Subcutaneous abdominal adipose tissue (tissue), 5 donors: ENCODE data around the gene VWA7.
A peak's percentile ranks its signal among the peaks of the same experiment; 100 is the strongest.

Experiments
- H3K27ac ChIP-seq: one replicate; pipeline ENCODE4 v1.7.0; 2013; ENCODE audit warnings: low read depth, mild to moderate bottlenecking, inconsistent platforms, low read length, moderate library complexity
- H3K27me3 ChIP-seq, 5 donors: one replicate each; pipeline ENCODE4 v1.7.0; 2013; ENCODE audit warnings: low read length in 5 of 5, inconsistent platforms in 1 of 5; ENCODE audit not compliant: control insufficient read depth in 5 of 5, insufficient read depth in 4 of 5
- H3K36me3 ChIP-seq, 5 donors: one replicate each; pipeline ENCODE4 v1.7.0; 2013; ENCODE audit warnings: low read length in 5 of 5; ENCODE audit not compliant: control insufficient read depth in 5 of 5, insufficient read depth in 5 of 5
- H3K4me1 ChIP-seq, 5 donors: one replicate each; pipeline ENCODE4 v1.7.0; 2013; ENCODE audit warnings: low read length in 5 of 5, mild to moderate bottlenecking in 3 of 5, moderate library complexity in 1 of 5; ENCODE audit not compliant: control insufficient read depth in 5 of 5, insufficient read depth in 5 of 5
- H3K4me3 ChIP-seq, 5 donors: one replicate each; pipeline ENCODE4 v1.7.0; 2013; ENCODE audit warnings: low read length in 5 of 5, low read depth in 1 of 5
- H3K9ac ChIP-seq, 5 donors: one replicate each; pipeline ENCODE4 v1.7.0; 2013; ENCODE audit warnings: low read length in 5 of 5, mild to moderate bottlenecking in 4 of 5, moderate library complexity in 3 of 5
- H3K9me3 ChIP-seq, 5 donors: one replicate each; pipeline ENCODE4 v1.7.0; 2013; ENCODE audit warnings: low read length in 5 of 5; ENCODE audit not compliant: control insufficient read depth in 5 of 5
- donor health status: healthy.
- donor health status: healthy.
- donor health status: healthy.
- donor health status: healthy.
- donor health status: healthy.

The VWA7 gene

DNA sequence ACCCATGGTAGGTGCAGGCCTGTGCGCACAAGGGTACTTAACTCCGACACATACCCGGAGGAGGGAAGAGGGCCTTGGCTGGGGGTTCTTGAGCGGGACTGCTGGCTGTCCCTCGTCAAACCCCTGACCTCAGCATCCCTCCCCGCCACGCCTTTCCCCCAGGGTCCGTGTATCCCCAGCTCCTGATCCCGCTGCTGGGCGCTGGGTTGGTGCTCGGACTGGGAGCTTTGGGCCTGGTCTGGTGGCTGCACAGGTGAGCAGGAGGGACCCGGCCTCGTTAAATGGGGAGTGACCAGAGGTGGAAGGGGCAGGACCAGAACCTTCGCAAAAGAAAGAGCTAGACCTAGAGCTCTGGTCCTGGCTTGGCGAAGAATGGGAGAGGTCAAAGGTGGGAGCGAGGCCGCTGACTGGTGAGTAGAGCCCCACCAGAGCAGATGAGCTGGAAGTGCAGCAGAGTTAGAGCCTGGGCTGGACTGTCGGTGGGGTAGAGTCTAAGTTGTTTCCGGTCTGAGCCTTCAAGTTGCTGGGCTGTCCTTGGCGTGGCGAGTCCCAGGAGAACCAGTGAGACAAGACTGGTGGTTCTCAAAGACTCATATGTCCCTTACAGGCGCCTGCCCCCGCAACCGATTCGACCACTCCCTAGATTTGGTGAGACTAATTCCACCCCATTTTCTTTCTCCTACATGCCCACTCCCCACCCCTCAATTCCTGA, 53.0 kb downstream of the VWA7 start:
- H3K27ac ChIP-seq = peak overlapping the region; percentile 10
- no peak overlapping the region for H3K9ac ChIP-seq

DNA sequence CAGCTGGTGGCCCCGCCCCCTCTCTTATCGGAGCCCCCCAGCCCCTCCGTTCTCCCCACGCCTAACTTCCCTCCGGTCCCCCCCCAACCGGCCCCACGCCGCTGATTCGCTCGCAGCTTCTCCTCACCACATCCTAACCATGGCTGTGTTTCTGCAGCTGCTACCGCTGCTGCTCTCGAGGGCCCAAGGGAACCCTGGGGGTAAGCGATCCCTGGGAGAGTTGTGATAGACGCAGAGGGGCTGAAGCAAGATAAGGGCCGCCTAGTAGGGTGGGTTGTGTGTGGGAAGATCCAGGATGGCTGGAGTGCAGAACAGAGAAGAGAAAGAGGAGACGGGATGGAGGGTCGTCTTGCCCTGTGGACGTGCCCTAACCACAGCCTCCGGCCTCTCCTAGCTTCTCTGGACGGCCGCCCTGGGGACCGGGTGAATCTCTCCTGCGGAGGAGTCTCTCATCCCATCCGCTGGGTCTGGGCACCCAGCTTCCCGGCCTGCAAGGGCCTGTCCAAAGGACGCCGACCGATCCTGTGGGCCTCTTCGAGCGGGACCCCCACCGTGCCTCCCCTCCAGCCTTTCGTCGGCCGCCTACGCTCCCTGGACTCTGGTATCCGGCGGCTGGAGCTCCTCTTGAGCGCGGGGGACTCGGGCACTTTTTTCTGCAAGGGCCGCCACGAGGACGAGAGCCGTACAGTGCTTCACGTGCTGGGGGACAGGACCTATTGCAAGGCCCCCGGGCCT, 53.7 kb downstream of the VWA7 start, which contains the start of gene MPIG6B:
MPIG6B (plus strand) TSS at position 129 of the 735 bp plus-strand sequence; CDS start at position 140, 11 bp downstream.
- no peaks in the 10 kb centered on the region for H3K27me3 ChIP-seq
- H3K4me3 ChIP-seq = no peak within 1 kb of the TSS
- peaks cover 13 to 35% (median 26%) of the 10 kb centered on the region in 5 donors for H3K36me3 ChIP-seq
- H3K9me3 ChIP-seq = no peaks in the 10 kb centered on the region
- H3K4me1 ChIP-seq = peaks cover 1 to 29% (median 25%) of the 10 kb centered on the region in 5 donors
- H3K9ac ChIP-seq = no peak within 1 kb of the TSS
- H3K27ac ChIP-seq = no peak within 1 kb of the TSS

More for the DNA sequence above, 53.0 kb downstream of the VWA7 start:
- Histone ChIP-seq H3K36me3 (peaks cover 13 to 35% (median 26%) of the 10 kb centered on the region in 5 donors), H3K4me1 (peaks cover 3 to 36% (median 32%) of the 10 kb centered on the region in 5 donors), H3K4me3 (no peak overlapping the region), H3K9me3 (no peaks in the 10 kb centered on the region), H3K27me3 (no peaks in the 10 kb centered on the region)

DNA sequence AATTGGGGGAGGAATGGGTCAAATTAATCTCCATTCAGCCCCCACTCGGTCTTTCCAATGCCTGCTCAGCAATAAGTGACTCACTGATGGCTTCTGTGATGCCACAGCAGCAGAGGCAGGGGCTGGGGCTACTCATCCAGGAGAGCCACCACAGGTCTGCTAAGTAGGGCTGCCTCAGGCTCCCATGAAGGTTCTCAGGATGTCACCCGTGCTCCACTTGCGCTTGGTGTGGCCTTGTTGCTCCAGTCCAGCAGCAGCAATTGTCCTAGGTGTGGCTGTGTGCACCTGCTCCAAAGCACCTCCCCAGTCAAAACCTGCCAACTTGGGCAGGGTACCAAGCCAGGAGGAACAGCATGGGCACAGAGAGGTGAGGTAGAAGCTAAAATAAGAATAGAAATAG, 55.0 kb downstream of the VWA7 start:
- peaks cover 0 to 16% (median 12%) of the 10 kb centered on the region in 5 donors for H3K4me1 ChIP-seq
- H3K27ac ChIP-seq = no peak overlapping the region
- H3K36me3 ChIP-seq = peaks cover 13 to 25% (median 18%) of the 10 kb centered on the region in 5 donors
- H3K9ac ChIP-seq = no peak overlapping the region
- no peaks in the 10 kb centered on the region for H3K9me3 ChIP-seq
- H3K27me3 ChIP-seq = no peaks in the 10 kb centered on the region
- H3K4me3 ChIP-seq = no peak overlapping the region

DNA sequence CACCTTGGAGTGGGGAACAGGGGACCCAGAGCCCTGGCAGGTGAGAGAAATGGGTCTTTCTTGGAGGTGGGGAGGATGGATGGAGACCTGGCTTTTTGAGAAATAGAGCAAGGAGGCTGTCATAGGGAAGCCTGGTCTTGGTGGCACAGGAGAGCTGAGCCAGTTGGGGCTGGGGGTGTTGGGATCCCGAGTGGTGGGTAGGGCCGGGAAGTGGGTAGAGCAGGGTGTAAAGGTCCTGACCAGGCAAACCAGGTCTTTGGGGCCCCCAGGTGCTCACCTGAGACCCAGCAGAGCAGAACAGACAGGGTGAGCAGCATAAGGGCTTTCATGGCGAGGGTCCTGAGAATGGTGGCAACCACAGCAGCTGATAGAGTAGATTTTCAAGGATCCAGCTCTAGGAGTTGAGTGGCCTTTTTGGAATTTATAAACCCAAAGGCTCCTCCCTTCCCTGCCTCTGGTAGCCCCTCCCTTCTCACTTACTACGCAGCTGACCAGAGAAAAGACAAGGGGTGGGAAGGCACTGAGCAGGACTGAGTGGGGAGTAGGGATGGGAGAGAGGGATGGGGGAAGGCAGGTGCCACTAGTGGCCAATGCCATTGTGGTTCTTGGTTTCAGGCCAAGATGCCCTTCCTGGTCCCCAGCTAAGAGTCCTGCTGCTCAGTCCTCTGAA, 55.6 kb downstream of the VWA7 start, which contains the start of gene LY6G6C:
LY6G6C (minus strand) TSS at position 396 of the 670 bp plus-strand sequence; CDS start at position 329, 67 bp downstream.
- H3K36me3 ChIP-seq = peaks cover 8 to 18% (median 11%) of the 10 kb centered on the region in 5 donors
- peaks cover 0 to 9% (median 5%) of the 10 kb centered on the region in 5 donors for H3K4me1 ChIP-seq
- no peak within 1 kb of the TSS for H3K4me3 ChIP-seq
- H3K9me3 ChIP-seq = no peaks in the 10 kb centered on the region
- H3K27me3 ChIP-seq = no peaks in the 10 kb centered on the region
- H3K9ac ChIP-seq = no peak within 1 kb of the TSS
- H3K27ac ChIP-seq = no peak within 1 kb of the TSS

DNA sequence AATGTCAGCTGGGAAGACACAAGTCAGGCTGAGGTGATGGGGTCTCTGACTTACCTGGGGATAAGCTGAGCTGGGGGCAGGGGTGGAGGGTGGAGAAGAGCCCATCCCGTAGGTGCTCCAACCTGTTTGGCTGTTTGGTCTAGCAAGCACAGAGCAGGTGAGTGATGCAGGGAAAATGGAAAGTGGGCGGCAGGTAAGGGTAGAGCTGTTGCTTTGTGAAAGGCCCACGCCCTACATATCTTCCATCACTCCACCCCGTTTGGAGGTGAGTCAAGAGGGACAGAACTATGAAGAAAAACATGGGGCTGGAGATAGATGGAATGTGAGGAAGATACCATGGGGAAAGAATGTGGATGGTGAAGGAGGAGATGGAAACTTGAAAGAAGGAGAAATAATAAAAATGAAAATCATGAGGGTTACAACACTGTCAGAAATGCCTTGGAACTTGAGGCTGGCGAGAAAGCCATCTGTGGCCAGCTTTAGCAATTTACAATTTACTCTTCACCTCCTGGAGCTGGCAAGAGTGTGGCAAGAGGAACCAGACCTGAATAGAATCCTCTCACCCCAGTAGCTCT, 56.8 kb downstream of the VWA7 start:
- Histone ChIP-seq H3K27me3 (no peaks in the 10 kb centered on the region), H3K27ac (no peak overlapping the region), H3K4me3 (no peak overlapping the region), H3K36me3 (peaks cover 0 to 7% (median 0%) of the 10 kb centered on the region in 5 donors), H3K4me1 (no peaks in the 10 kb centered on the region), H3K9ac (no peak overlapping the region), H3K9me3 (no peaks in the 10 kb centered on the region)

DNA sequence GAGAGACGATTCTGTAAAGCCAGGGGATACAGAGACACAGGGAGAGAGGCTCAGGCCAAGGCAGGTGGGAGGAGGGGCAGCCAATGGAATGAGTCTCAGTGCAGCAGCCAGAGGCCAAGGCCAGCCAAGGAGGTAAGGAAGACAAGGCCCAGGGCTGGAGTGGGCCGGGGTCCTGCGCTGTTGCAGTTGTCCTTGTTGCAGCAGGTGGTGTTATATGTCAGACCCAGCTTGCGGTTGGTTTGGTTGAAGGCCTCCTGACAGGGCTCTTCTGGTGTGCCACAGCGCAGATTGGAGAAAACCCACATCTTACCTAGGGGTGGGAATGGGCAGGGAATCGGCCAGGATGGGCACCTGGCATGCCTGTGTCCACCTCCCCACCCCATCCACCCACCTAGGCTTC, 58.1 kb downstream of the VWA7 start:
- H3K27me3 ChIP-seq = peaks cover 0 to 1% (median 0%) of the 10 kb centered on the region in 5 donors
- H3K4me3 ChIP-seq = no peak overlapping the region
- no peaks in the 10 kb centered on the region for H3K4me1 ChIP-seq
- no peak overlapping the region for H3K9ac ChIP-seq
- no peaks in the 10 kb centered on the region for H3K9me3 ChIP-seq
- H3K36me3 ChIP-seq = peaks cover 0 to under 1% (median 0%) of the 10 kb centered on the region in 5 donors
- no peak overlapping the region for H3K27ac ChIP-seq

DNA sequence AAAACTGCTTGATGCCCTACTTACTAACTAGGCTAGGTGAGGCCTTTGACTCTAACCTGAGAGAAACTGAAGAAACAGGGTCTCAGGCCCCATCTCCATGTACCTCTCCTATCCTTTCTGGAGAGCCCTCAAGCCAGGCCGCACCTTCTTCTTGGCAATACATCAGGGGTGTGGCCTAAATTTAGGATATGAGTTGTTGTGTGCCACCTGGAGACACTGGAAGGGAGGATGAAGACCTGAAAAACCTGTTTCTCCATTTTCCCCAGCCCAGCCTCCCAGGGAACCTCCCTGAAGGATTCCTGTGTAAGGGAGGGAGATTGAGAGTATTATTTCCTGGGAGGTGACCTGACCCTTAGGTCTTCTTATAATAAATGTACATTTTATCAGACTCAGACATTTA, 58.9 kb downstream of the VWA7 start:
- Histone ChIP-seq H3K27me3 (peaks cover 0 to 3% (median 0%) of the 10 kb centered on the region in 5 donors), H3K27ac (no peak overlapping the region), H3K9ac (no peak overlapping the region), H3K9me3 (no peaks in the 10 kb centered on the region), H3K36me3 (no peaks in the 10 kb centered on the region), H3K4me3 (no peak overlapping the region), H3K4me1 (no peaks in the 10 kb centered on the region)

DNA sequence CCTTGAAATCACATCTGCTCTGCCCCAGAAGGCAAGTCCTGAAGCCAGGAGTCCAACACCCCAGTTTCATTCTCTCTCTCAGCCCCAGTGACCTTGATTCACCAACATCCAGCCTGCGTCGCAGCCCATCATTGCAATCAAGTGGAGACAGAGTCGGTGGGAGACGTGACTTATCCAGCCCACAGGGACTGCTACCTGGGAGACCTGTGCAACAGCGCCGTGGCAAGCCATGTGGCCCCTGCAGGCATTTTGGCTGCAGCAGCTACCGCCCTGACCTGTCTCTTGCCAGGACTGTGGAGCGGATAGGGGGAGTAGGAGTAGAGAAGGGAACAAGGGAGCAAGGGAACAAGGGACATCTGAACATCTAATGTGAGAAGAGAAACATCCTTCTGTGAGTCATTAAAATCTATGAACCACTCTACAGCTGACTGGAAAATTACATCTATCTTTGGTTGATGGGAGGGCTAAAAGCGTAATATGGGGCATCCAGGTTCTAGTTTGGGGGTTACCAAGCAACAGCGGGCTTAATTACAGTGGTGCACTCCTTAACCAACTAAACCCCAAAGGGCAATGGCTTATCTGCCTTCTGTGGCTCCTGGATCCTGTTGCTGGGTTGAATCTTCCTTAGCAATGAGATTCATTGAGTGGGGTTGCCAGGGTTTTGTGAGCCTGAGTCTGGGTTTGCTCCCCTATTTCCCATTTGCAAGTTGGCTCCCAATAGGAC, 59.5 kb downstream of the VWA7 start:
- H3K9ac ChIP-seq = no peak overlapping the region
- H3K4me1 ChIP-seq = no peaks in the 10 kb centered on the region
- peaks cover 0 to 3% (median 0%) of the 10 kb centered on the region in 5 donors for H3K27me3 ChIP-seq
- H3K27ac ChIP-seq = no peak overlapping the region
- no peaks in the 10 kb centered on the region for H3K36me3 ChIP-seq
- H3K4me3 ChIP-seq = no peak overlapping the region
- no peaks in the 10 kb centered on the region for H3K9me3 ChIP-seq
